IPS DF 6.9 (cell line): ENCODE data around the gene LAMB4.
A peak's percentile ranks its signal among the peaks of the same experiment; 100 is the strongest.

Experiments used
- DNase-seq: peaks from one replicate; pipeline ENCODE4 v3.0.0-alpha.2; 2013; ENCODE audit warnings: low read depth, low spot score
- H3K27ac ChIP-seq: one replicate; pipeline ENCODE4 v1.5.1; 2013; ENCODE audit warnings: low read length, control low read depth
- H3K27me3 ChIP-seq: 2 replicates; pipeline ENCODE4 v1.6.1; 2013; ENCODE audit warnings: mild to moderate bottlenecking, low read length; ENCODE audit not compliant: control insufficient read depth, insufficient read depth
- H3K36me3 ChIP-seq: 2 replicates; pipeline ENCODE4 v1.6.1; 2013; ENCODE audit warnings: low read length; ENCODE audit not compliant: control insufficient read depth, insufficient read depth
- H3K4me1 ChIP-seq: 2 replicates; pipeline ENCODE4 v1.6.1; 2013; ENCODE audit warnings: low read length; ENCODE audit not compliant: control insufficient read depth, insufficient read depth
- H3K4me3 ChIP-seq: 2 replicates; pipeline ENCODE4 v1.5.1; 2013; ENCODE audit warnings: mild to moderate bottlenecking, low read length
- H3K9me3 ChIP-seq: 2 replicates; pipeline ENCODE4 v1.6.1; 2013; ENCODE audit warnings: low read length, inconsistent platforms; ENCODE audit not compliant: control insufficient read depth, insufficient read depth
- WGBS: extraction: QIAGEN DNeasy Blood & Tissue Kit; methylation state at CpG from one replicate; pipeline ENCODE4 v1.1.7; 2013; ENCODE audit warnings: mixed read lengths, missing lambda C conversion rate; ENCODE audit not compliant: insufficient read length, insufficient coverage; 5-methylcytosine and 5-hydroxymethylcytosine counted together

LAMB4 gene

GRCh38 chr7:107996072-107996882 is 133.9 kb downstream of the LAMB4 start:
- WGBS: no CpG with 5 or more reads among the region's 7 CpGs
- H3K4me1 ChIP-seq: peaks cover 1% of the 10 kb centered on the region; the same call in 1 of the 2 replicates

GRCh38 chr7:107995184-107996071 is 134.7 kb downstream of the LAMB4 start:
- H3K27me3 ChIP-seq: no peaks in the 10 kb centered on the region; the same call in 1 of the 2 replicates
- no peak overlapping the region for H3K27ac ChIP-seq
- no peaks in the 10 kb centered on the region; the same call in 1 of the 2 replicates for H3K36me3 ChIP-seq
- WGBS: no CpG with 5 or more reads among the region's 6 CpGs
- H3K4me3 ChIP-seq: no peak overlapping the region
- no peaks in the 10 kb centered on the region for H3K4me1 ChIP-seq
- no peaks in the 10 kb centered on the region for H3K9me3 ChIP-seq
- peak; percentile 60 for DNase-seq

More at GRCh38 chr7:107996072-107996882, 133.9 kb downstream of the LAMB4 start:
- DNase-seq: no peak
- Histone ChIP-seq H3K9me3 (no peaks in the 10 kb centered on the region), H3K27me3 (peaks cover 4% of the 10 kb centered on the region; the same call in 1 of the 2 replicates), H3K36me3 (no peaks in the 10 kb centered on the region; the same call in 1 of the 2 replicates), H3K4me3 (no peak overlapping the region), H3K27ac (no peak overlapping the region)

- no peaks in the 10 kb centered on the region for H3K9me3 ChIP-seq
- WGBS: no CpG with 5 or more reads among the region's 2 CpGs
- H3K27ac ChIP-seq: no peak overlapping the region
- no peak overlapping the region for H3K4me3 ChIP-seq
- no peaks in the 10 kb centered on the region for H3K4me1 ChIP-seq
- DNase-seq: no peak
- H3K36me3 ChIP-seq: no peaks in the 10 kb centered on the region; the same call in 1 of the 2 replicates
- H3K27me3 ChIP-seq: no peaks in the 10 kb centered on the region
Measured at GRCh38 chr7:107994421-107995030, 135.6 kb downstream of the LAMB4 start.

DNA sequence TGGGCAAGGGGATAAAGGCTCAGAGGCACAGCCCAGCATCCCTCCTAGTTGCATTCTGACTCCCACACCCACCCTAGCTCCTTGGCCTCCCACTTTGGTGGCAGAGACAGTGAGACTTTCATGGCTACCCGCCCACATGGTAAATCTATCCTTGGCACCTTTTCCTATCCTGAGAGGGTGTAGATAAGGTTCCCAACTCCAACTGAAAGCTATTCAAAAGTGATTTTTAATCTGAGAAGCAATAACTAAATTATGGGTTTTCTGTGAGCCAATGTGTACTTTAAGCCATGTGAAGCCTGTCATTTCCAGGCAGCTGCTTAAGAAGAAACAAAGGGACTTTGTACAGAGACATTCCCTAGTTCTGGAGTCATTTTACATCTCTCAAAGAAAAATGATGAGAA is 136.3 kb downstream of the LAMB4 start:
- no peaks in the 10 kb centered on the region; the same call in 1 of the 2 replicates for H3K36me3 ChIP-seq
- no CpG with 5 or more reads among the region's 1 CpG for WGBS

GRCh38 chr7:107989618-107990373 is 140.4 kb downstream of the LAMB4 start:
- no peaks in the 10 kb centered on the region for H3K4me1 ChIP-seq
- H3K4me3 ChIP-seq: no peak overlapping the region
- DNase-seq: no peak
- WGBS: no CpG with 5 or more reads among the region's 9 CpGs
- no peaks in the 10 kb centered on the region for H3K27me3 ChIP-seq
- no peaks in the 10 kb centered on the region; the same call in 1 of the 2 replicates for H3K36me3 ChIP-seq
- no peak overlapping the region for H3K27ac ChIP-seq
- H3K9me3 ChIP-seq: no peaks in the 10 kb centered on the region

More for the DNA sequence above, 136.3 kb downstream of the LAMB4 start:
- H3K27ac ChIP-seq: no peak overlapping the region
- no peaks in the 10 kb centered on the region for H3K9me3 ChIP-seq
- H3K4me1 ChIP-seq: no peaks in the 10 kb centered on the region
- DNase-seq: no peak
- H3K27me3 ChIP-seq: no peaks in the 10 kb centered on the region
- no peak overlapping the region for H3K4me3 ChIP-seq

GRCh38 chr7:107982918-107983389 is 147.2 kb downstream of the LAMB4 start:
- Histone ChIP-seq H3K27ac (no peak overlapping the region), H3K9me3 (no peaks in the 10 kb centered on the region), H3K4me3 (no peak overlapping the region), H3K36me3 (no peaks in the 10 kb centered on the region), H3K27me3 (no peaks in the 10 kb centered on the region), H3K4me1 (no peaks in the 10 kb centered on the region)
- DNase-seq: no peak
- no CpG with 5 or more reads among the region's 2 CpGs for WGBS

DNA sequence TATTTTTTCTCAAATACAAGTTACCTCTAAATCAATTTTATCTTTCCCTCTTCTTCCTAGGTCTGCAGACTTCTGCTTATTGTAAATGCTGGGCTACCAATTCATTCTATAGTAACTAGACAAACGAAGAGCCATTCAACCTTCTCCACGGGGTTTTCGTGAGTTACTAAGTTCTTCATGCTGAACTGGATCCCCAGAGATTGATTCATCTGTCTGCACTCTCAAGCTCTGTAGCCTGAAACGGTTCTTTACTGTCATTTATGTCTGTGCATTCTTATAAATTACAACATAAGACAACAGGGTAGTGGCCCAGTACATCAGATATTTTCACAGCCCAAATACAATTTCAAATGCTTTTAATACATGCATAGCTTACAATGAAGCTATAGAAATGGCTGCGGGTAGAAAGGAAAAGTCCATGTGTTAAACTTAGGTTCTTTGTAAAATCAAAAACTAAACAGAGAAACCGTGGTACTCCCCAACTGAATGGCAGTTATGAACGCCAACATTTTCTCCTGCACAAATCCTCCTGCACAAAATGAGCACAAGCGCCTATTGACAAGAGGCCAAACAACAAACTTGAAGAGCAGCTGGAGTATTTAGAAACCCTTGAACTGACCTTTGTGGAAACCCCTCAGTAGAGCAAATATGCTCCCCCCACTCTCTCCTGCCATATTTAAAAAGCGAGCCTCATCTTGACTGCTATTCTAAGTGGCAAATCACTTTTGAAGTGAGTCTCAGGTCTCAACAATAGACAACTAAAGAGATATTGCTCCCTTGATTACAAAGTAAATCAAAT is 147.9 kb downstream of the LAMB4 start:
- Histone ChIP-seq H3K36me3 (no peaks in the 10 kb centered on the region), H3K9me3 (no peaks in the 10 kb centered on the region), H3K27me3 (no peaks in the 10 kb centered on the region), H3K4me1 (no peaks in the 10 kb centered on the region), H3K27ac (no peak overlapping the region), H3K4me3 (no peak overlapping the region)
- no peak for DNase-seq
- no CpG with 5 or more reads among the region's 9 CpGs for whole genome bisulfite sequencing

- no peaks in the 10 kb centered on the region for H3K4me1 ChIP-seq
- H3K27me3 ChIP-seq: no peaks in the 10 kb centered on the region
- no peak for DNase-seq
- WGBS: no CpG with 5 or more reads among the region's 4 CpGs
- no peaks in the 10 kb centered on the region for H3K9me3 ChIP-seq
- no peak overlapping the region for H3K4me3 ChIP-seq
- H3K27ac ChIP-seq: no peak overlapping the region
- H3K36me3 ChIP-seq: no peaks in the 10 kb centered on the region
Measured at GRCh38 chr7:107981466-107981865, 148.7 kb downstream of the LAMB4 start.

DNA sequence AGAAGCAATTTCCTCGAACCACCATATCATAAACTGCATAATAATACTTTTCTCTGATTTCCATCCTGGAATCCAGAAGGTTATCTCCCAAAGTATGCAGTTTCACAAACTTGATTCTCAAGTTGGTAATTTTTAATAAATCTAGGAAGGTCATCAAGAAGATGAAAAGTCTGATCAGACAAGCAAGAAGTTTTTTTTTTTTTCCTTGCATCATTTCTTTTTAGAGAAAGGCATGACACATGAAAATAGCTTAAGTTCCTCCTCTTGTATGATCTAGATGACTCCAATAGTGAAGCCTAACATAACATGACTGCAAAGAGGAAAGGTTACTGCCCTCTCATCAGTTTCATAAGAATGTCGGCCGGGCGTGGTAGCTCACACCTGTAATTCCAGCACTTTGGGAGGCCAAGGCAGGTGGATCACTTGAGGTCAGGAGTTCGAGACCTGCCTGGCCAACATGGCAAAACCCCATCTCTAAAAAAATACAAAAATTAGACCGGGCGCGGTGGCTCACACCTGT is 149.4 kb downstream of the LAMB4 start:
- Histone ChIP-seq H3K9me3 (no peaks in the 10 kb centered on the region), H3K36me3 (no peaks in the 10 kb centered on the region), H3K27ac (no peak overlapping the region), H3K4me1 (no peaks in the 10 kb centered on the region; the same call in 1 of the 2 replicates), H3K4me3 (no peak overlapping the region), H3K27me3 (no peaks in the 10 kb centered on the region)
- no CpG with 5 or more reads among the region's 8 CpGs for WGBS
- DNase-seq: no peak
